OCI-LY3 (cell line): ENCODE data around the gene C17orf67.

ENCODE experiments used
- H2AFZ ChIP-seq: fragments of 200-600, 300-600 bp; shearing (Covaris generic); 2 replicates; pipeline ENCODE4 v1.6.0; 2014; ENCODE audit warnings: antibody characterized with exemption, low read depth, low read length
- H3K27ac ChIP-seq: fragments of 200-600, 300-600 bp; sonication (generic); 2 replicates; pipeline ENCODE4 v1.5.1; 2014; ENCODE audit warnings: mild to moderate bottlenecking, low read length, moderate library complexity, mixed read lengths
- H3K27me3 ChIP-seq: fragments of 200-600, 300-600 bp; sonication (generic); 2 replicates; pipeline ENCODE4 v1.6.1; 2014; ENCODE audit warnings: low read depth, low read length, mixed read lengths
- H3K36me3 ChIP-seq: fragments of 200-600, 300-600 bp; sonication (generic); replicated peaks from 2 replicates; pipeline ENCODE3; 2014; ENCODE audit warnings: low read depth, low read length, mixed read lengths
- H3K4me1 ChIP-seq: fragments of 300-600, 200-600 bp; sonication (generic); 2 replicates; pipeline ENCODE4 v1.6.1; 2014; ENCODE audit warnings: low read length, mixed read lengths
- H3K4me2 ChIP-seq: fragments of 200-600, 300-600 bp; sonication (generic); 2 replicates; pipeline ENCODE4 v1.6.1; 2014; ENCODE audit warnings: low read length, mixed read lengths
- H3K4me3 ChIP-seq: fragments of 300-600, 200-600 bp; sonication (generic); 2 replicates; pipeline ENCODE4 v1.5.1; 2014; ENCODE audit warnings: antibody characterized with exemption, mild to moderate bottlenecking, low read length, moderate library complexity
- H3K79me2 ChIP-seq: fragments of 300-600, 200-600 bp; shearing (Covaris generic); 2 replicates; pipeline ENCODE4 v1.6.1; 2014; ENCODE audit warnings: mild to moderate bottlenecking, low read length, mixed read lengths
- H3K9ac ChIP-seq: fragments of 300-600, 200-600 bp; shearing (Covaris generic); 2 replicates; pipeline ENCODE4 v1.6.0; 2014; ENCODE audit warnings: mild to moderate bottlenecking, low read length, moderate library complexity
- H3K9me3 ChIP-seq: fragments of 200-600, 300-600 bp; shearing (Covaris generic); 2 replicates; pipeline ENCODE4 v1.6.1; 2014; ENCODE audit warnings: low read length, mixed read lengths; ENCODE audit not compliant: insufficient read depth
- H4K20me1 ChIP-seq: fragments of 200-600, 300-600 bp; sonication (generic); 2 replicates; pipeline ENCODE4 v1.6.1; 2016; ENCODE audit warnings: low read length, mixed read lengths; ENCODE audit not compliant: insufficient read depth
- CTCF ChIP-seq: fragments of 200-600, 300-600 bp; sonication (generic); IDR thresholded peaks from 2 replicates; pipeline ENCODE4 v1.5.1; 2014; ENCODE audit warnings: antibody characterized with exemption, low read length, low read depth
- EZH2phosphoT487 ChIP-seq: fragments of 200-600 bp; shearing (Covaris generic); IDR thresholded peaks from 2 replicates; pipeline ENCODE4 v1.6.1; 2018; ENCODE audit warnings: antibody characterized with exemption, mixed run types, low read depth

C17orf67 gene

GRCh38 chr17:56845934-56846333 is 12.2 kb upstream of the C17orf67 start:
- Histone ChIP-seq H3K4me3 (no peak overlapping the region), H4K20me1 (no peaks in the 10 kb centered on the region), H2AFZ (no peak overlapping the region)

GRCh38 chr17:56842577-56842976 is 8.9 kb upstream of the C17orf67 start:
- Histone ChIP-seq H4K20me1 (no peaks in the 10 kb centered on the region), H3K27me3 (no peaks in the 10 kb centered on the region), H3K27ac (no peak overlapping the region), H3K36me3 (peaks cover 3% of the 10 kb centered on the region), H3K79me2 (no peaks in the 10 kb centered on the region), H3K9ac (no peak overlapping the region), H2AFZ (no peak overlapping the region), H3K4me1 (no peaks in the 10 kb centered on the region), H3K4me3 (no peak overlapping the region), H3K9me3 (no peaks in the 10 kb centered on the region), H3K4me2 (no peak overlapping the region)
- TF ChIP-seq CTCF (no peak), EZH2phosphoT487 (no peak)

More at GRCh38 chr17:56845934-56846333, 12.2 kb upstream of the C17orf67 start:
- H3K79me2 ChIP-seq = no peaks in the 10 kb centered on the region
- H3K4me2 ChIP-seq = no peak overlapping the region
- H3K27me3 ChIP-seq = no peaks in the 10 kb centered on the region
- H3K9me3 ChIP-seq = no peaks in the 10 kb centered on the region
- TF ChIP-seq EZH2phosphoT487 (no peak), CTCF (no peak)
- peaks cover 4% of the 10 kb centered on the region for H3K36me3 ChIP-seq
- no peaks in the 10 kb centered on the region; the same call in 1 of the 2 replicates for H3K4me1 ChIP-seq
- no peak overlapping the region for H3K27ac ChIP-seq
- H3K9ac ChIP-seq = no peak overlapping the region

GRCh38 chr17:56838687-56839086 is 5.0 kb upstream of the C17orf67 start:
- peaks cover 7% of the 10 kb centered on the region for H3K79me2 ChIP-seq
- no peak for TF ChIP-seq CTCF
- no peak for TF ChIP-seq EZH2phosphoT487
- H3K9ac ChIP-seq = no peak overlapping the region

GRCh38 chr17:56835264-56835585 is 1.5 kb upstream of the C17orf67 start:
- Histone ChIP-seq H3K36me3 (peaks cover 13% of the 10 kb centered on the region), H3K79me2 (peaks cover 25% of the 10 kb centered on the region), H3K4me1 (peaks cover 17% of the 10 kb centered on the region), H3K4me3 (peak overlapping the region; percentile 97), H4K20me1 (0 out of 2 replicates have a peak, but pooled peaks cover 6% of the 10 kb centered on the region), H3K9ac (0 out of 2 replicates have a peak overlapping the region, but pooled peaks have one; percentile 73), H3K27me3 (no peaks in the 10 kb centered on the region), H2AFZ (no peak overlapping the region), H3K9me3 (no peaks in the 10 kb centered on the region), H3K4me2 (peak overlapping the region; percentile 74), H3K27ac (no peak overlapping the region)
- TF ChIP-seq CTCF (no peak), EZH2phosphoT487 (no peak)

More at GRCh38 chr17:56838687-56839086, 5.0 kb upstream of the C17orf67 start:
- H3K9me3 ChIP-seq = no peaks in the 10 kb centered on the region
- no peak overlapping the region for H3K4me2 ChIP-seq
- H3K4me1 ChIP-seq = peaks cover 9% of the 10 kb centered on the region
- no peak overlapping the region for H3K27ac ChIP-seq
- peaks cover 16% of the 10 kb centered on the region for H3K36me3 ChIP-seq
- H2AFZ ChIP-seq = no peak overlapping the region
- H4K20me1 ChIP-seq = 0 out of 2 replicates have a peak, but pooled peaks cover 6% of the 10 kb centered on the region
- no peak overlapping the region for H3K4me3 ChIP-seq
- H3K27me3 ChIP-seq = no peaks in the 10 kb centered on the region
